ENCODE results near the gene SERINC5.

DNA sequence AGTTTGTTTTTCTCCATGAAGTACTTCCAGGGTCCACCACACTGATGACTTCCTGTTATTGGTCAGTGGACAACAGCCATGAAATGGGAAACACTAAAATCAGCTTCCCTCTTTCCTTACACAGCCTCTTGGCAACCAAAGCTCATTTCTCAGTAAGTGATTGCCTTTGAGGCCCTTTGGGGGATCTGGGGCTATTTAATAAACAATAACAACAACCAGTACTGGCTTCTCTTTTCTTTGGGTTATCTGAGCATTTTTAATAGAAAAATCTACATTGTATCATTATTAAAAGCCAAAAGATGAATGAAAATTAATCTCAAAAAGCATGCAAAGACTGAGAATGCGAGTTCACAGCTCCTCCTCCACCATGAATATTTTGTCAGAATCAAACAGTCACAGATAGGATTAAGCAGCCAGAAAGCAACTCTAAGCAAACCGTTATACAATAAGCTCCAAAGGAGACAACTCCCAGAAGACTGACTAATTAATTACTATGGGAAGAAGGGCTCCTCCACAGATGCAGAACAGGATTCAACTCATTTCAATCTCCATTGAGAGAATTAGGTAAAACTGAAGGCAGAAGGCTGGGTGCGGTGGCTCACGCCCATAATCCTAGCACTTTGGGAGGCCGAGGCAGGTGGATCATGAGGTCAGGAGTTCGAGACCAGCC is 68.3 kb downstream of the SERINC5 start:
- TF ChIP-seq, protein P1, sequence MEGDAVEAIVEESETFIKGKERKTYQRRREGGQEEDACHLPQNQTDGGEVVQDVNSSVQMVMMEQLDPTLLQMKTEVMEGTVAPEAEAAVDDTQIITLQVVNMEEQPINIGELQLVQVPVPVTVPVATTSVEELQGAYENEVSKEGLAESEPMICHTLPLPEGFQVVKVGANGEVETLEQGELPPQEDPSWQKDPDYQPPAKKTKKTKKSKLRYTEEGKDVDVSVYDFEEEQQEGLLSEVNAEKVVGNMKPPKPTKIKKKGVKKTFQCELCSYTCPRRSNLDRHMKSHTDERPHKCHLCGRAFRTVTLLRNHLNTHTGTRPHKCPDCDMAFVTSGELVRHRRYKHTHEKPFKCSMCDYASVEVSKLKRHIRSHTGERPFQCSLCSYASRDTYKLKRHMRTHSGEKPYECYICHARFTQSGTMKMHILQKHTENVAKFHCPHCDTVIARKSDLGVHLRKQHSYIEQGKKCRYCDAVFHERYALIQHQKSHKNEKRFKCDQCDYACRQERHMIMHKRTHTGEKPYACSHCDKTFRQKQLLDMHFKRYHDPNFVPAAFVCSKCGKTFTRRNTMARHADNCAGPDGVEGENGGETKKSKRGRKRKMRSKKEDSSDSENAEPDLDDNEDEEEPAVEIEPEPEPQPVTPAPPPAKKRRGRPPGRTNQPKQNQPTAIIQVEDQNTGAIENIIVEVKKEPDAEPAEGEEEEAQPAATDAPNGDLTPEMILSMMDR (IDR thresholded peaks at IDR 0.05) = no peak
- TF ChIP-seq POLR2A (IDR thresholded peaks at IDR 0.05) = no peak
